ENCODE measurements around the gene SNAP47.

Gene SNAP47

DNA sequence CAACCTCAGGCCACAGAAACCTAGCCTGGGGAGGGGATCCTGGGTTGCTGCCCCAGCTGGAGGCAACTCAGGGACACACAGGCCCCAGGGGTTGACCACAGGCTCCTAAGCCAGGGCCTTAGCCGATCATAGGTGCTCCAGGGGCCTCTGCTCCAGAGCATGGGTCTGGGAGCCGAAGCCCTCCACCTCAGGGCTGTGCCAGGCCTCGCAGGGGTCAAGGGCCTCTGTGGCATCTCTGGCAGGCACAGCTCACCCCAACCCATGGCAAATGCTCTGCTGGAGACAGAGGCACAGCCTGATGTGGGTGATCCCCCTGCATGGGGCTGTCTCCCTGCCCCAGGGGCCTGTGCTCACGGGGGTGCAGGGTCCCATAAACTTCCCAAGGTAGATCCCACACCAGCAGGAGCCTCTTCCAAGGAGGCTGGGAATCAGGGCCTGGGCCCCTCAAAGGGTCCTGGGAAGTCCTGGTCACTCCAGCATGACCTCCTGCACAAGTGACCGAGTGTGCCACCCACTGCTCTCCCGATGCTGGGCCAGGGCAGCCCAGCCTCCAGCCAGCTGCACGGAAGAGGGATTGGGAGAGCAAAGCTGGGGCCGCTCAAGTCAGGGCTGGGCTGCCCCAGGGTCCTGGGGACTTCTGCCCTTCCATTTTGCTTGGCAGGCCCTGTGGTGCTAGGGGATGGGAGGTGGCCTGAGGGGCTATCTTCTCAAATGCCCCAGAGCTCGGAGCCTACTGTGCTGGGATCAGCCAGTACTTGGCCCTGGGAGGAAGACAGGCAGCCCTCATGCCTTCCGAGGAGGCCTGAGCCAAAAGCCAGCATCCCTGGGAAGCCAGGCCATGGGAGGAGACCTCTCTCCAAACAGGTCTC is 58.1 kb downstream of the SNAP47 start:
- Histone ChIP-seq H3K36me3 (ENCODE audit: control insufficient read depth, insufficient read depth, low read length) (no peaks in the 10 kb centered on the region), H3K4me3 (ENCODE audit: extremely low read depth, insufficient read depth, low read length, poor library complexity, severe bottlenecking) (no peak overlapping the region), H3K9me3 (ENCODE audit: control insufficient read depth, low read length) (no peaks in the 10 kb centered on the region), H3K27ac (ENCODE audit: low read depth, low read length, severe bottlenecking) (no peak overlapping the region), H3K4me1 (ENCODE audit: control insufficient read depth, insufficient read depth, low read length, poor library complexity, severe bottlenecking) (peaks cover 13% of the 10 kb centered on the region)
- WGBS, 2 experiments (ENCODE audit: insufficient coverage in 2 of 2) = 79 to 80% methylated on average over 9 to 10 of the region's 10 CpGs

DNA sequence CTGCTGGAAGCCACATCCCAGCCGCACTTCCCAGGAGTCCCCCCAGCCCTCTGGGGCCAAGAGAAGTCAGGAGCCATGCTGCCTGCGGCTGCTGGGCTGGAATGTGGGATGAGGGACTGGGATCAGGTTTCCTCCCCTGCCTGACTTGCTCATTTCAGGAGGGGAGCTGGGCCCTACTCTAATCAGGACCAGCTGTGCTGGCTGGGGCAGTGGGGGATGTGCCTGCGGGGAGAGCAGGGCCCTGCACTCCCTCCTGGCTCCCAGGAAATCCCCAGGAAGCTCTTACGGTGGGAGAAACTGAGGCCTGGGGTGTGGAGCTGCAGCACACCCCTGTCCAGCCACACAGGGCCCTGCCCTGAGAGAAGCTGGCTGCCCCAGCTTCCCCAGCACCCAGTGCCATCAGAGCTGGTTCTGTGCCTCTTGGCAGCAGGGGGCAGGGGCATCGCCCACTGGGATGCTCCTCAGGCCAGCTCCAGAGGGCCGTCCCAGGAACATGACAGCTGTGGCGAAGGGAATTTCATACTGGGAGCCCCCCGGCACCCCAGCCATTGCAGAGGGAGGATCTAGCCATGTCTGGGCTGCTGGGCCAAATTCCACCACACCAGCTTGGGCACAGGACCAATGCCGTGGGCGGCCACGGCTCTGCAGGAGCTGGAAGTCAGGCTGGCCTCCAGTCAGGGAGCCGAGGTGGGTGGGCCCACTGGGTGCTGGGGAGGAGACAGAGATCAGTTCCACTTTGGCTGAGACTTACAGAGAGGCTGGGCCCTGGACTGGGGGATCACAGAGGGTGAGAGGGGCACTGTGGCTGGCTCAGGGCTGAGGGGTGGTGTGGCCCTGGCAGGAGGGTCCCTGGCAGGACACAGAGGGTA is 58.9 kb downstream of the SNAP47 start:
- 72 to 77% methylated on average over 8 to 9 of the region's 12 CpGs for WGBS, 2 experiments (ENCODE audit: insufficient coverage in 2 of 2)
- no peaks in the 10 kb centered on the region for H3K9me3 ChIP-seq (ENCODE audit: control insufficient read depth, low read length)
- H3K36me3 ChIP-seq (ENCODE audit: control insufficient read depth, insufficient read depth, low read length) = no peaks in the 10 kb centered on the region
- H3K27ac ChIP-seq (ENCODE audit: low read depth, low read length, severe bottlenecking) = no peak overlapping the region
- peaks cover 13% of the 10 kb centered on the region for H3K4me1 ChIP-seq (ENCODE audit: control insufficient read depth, insufficient read depth, low read length, poor library complexity, severe bottlenecking)
- H3K4me3 ChIP-seq (ENCODE audit: extremely low read depth, insufficient read depth, low read length, poor library complexity, severe bottlenecking) = no peak overlapping the region

DNA sequence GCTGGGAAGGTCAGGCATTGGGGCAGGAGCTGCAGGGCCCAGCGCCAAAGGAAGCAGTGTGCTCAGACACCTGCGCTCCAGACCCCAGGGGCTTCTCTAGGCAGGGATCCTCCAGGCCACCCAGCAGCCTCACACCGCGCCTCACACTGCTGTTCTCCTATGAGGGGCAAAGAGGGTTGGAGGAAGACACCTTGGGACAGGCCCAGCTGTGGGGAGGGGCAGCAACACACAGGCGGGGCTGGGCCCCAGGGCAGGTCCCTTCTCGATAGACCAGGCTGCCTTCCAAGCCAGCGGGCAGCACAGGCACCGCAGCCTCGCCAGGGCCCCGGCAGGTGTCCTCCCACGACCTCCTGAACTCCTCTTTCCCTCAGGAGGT is 59.6 kb downstream of the SNAP47 start:
- H3K36me3 ChIP-seq (ENCODE audit: control insufficient read depth, insufficient read depth, low read length) = no peaks in the 10 kb centered on the region
- H3K4me1 ChIP-seq (ENCODE audit: control insufficient read depth, insufficient read depth, low read length, poor library complexity, severe bottlenecking) = peaks cover 13% of the 10 kb centered on the region
- no peaks in the 10 kb centered on the region for H3K9me3 ChIP-seq (ENCODE audit: control insufficient read depth, low read length)
- no peak overlapping the region for H3K4me3 ChIP-seq (ENCODE audit: extremely low read depth, insufficient read depth, low read length, poor library complexity, severe bottlenecking)
- 74 to 80% methylated on average over 4 to 11 of the region's 11 CpGs for WGBS, 2 experiments (ENCODE audit: insufficient coverage in 2 of 2)
- no peak overlapping the region for H3K27ac ChIP-seq (ENCODE audit: low read depth, low read length, severe bottlenecking)

DNA sequence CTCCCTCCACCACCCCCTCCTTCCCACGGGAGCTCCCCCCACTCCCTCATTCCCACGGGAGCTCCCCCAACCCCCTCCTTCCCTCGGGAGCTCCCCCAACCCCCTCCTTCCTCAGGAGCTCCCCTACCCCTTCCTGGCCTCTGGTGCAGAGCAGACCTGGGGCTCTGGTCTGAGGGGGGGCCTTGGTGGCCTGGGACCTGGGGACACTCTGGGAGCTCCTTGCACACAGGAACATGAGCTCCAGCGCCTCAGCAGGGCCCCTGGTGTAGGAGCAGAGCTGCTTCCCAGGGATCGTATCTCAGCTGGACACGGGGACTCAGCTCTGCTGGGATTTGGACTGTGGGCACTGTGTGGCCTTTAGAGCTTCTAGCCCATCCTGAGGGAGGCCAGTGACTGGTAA is 60.5 kb downstream of the SNAP47 start:
- 88 to 97% methylated on average over 3 of the region's 6 CpGs for WGBS, 2 experiments (ENCODE audit: insufficient coverage in 2 of 2)
- H3K9me3 ChIP-seq (ENCODE audit: control insufficient read depth, low read length) = no peaks in the 10 kb centered on the region
- peaks cover 13% of the 10 kb centered on the region for H3K4me1 ChIP-seq (ENCODE audit: control insufficient read depth, insufficient read depth, low read length, poor library complexity, severe bottlenecking)
- no peak overlapping the region for H3K27ac ChIP-seq (ENCODE audit: low read depth, low read length, severe bottlenecking)
- H3K4me3 ChIP-seq (ENCODE audit: extremely low read depth, insufficient read depth, low read length, poor library complexity, severe bottlenecking) = no peak overlapping the region
- no peaks in the 10 kb centered on the region for H3K36me3 ChIP-seq (ENCODE audit: control insufficient read depth, insufficient read depth, low read length)

DNA sequence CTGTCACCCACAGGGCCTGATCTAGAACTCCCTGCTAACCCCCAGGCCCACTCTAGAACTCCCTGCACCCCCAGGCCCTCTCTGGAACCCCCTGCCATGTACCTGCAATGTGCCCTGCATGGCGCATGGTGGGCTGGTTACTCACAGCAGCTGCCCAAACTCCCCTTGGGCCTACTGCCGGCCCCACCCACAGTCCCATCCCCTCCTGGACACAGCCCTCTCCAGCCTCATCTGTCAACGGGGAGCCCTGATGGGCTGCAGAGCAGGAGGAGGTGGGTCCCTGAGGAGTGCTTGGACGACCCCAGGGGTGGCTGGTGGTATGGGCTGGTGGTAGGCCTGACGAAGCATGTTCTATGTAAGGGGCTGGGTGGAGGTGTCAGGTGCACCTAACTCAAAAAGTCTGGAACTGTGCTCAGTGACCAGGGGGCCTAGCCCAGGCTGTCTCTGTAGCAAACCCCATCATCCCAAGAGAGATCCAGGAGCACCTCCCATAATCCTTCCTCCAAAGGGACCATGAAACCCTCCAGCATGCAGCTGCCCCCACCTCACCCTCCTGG is 61.2 kb downstream of the SNAP47 start:
- WGBS, 2 experiments (ENCODE audit: insufficient coverage in 2 of 2) = 88% methylated on average over 4 of the region's 5 CpGs; no CpG with 5 or more reads in 1 of the 2 experiments
- Histone ChIP-seq H3K4me1 (ENCODE audit: control insufficient read depth, insufficient read depth, low read length, poor library complexity, severe bottlenecking) (peaks cover 13% of the 10 kb centered on the region), H3K36me3 (ENCODE audit: control insufficient read depth, insufficient read depth, low read length) (no peaks in the 10 kb centered on the region), H3K9me3 (ENCODE audit: control insufficient read depth, low read length) (no peaks in the 10 kb centered on the region), H3K4me3 (ENCODE audit: extremely low read depth, insufficient read depth, low read length, poor library complexity, severe bottlenecking) (no peak overlapping the region), H3K27ac (ENCODE audit: low read depth, low read length, severe bottlenecking) (no peak overlapping the region)

DNA sequence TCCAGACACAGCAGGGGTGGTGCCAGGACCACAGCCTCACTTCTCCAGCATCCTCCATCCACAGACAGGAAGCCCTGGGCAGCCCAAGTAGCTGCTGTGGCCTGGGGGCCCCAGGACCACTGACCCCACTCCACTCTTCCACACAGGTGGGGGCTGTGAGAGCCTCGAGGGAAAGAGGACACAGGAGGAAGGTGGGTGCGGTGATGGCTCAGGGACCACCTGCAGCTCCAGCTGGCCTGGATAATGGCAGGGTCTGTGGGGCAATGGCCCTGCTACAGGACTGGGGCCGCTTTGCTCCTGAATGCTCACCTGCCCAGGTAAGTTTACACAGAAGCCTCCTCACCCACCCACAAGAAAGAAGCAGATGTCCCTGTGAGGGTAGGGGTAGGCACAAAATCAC is 61.9 kb downstream of the SNAP47 start:
- no CpG with 5 or more reads among the region's 3 CpGs for WGBS, 2 experiments (ENCODE audit: insufficient coverage in 2 of 2)
- H3K36me3 ChIP-seq (ENCODE audit: control insufficient read depth, insufficient read depth, low read length) = no peaks in the 10 kb centered on the region
- H3K4me3 ChIP-seq (ENCODE audit: extremely low read depth, insufficient read depth, low read length, poor library complexity, severe bottlenecking) = no peak overlapping the region
- no peak overlapping the region for H3K27ac ChIP-seq (ENCODE audit: low read depth, low read length, severe bottlenecking)
- H3K9me3 ChIP-seq (ENCODE audit: control insufficient read depth, low read length) = no peaks in the 10 kb centered on the region
- H3K4me1 ChIP-seq (ENCODE audit: control insufficient read depth, insufficient read depth, low read length, poor library complexity, severe bottlenecking) = peaks cover 13% of the 10 kb centered on the region

DNA sequence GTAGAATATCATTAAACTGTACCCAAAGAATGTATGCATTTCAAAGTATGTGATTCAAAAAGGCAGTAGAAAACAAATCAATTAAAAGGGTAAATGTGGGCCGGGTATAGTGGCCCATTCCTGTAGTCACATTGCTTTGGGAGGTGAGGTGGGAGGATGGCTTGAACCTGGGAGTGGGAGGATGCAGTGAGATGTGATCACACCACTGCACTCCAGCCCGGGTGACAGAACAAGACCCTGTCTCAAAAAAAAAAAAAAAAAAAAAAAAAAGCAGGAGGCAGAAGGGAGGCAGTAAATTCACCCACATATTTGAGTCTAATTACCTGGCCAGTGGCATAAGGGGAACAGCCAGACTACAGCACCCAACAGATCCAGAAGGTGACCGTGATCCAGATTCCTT is 62.4 kb downstream of the SNAP47 start:
- Histone ChIP-seq H3K9me3 (ENCODE audit: control insufficient read depth, low read length) (no peaks in the 10 kb centered on the region), H3K36me3 (ENCODE audit: control insufficient read depth, insufficient read depth, low read length) (no peaks in the 10 kb centered on the region), H3K4me3 (ENCODE audit: extremely low read depth, insufficient read depth, low read length, poor library complexity, severe bottlenecking) (no peak overlapping the region), H3K4me1 (ENCODE audit: control insufficient read depth, insufficient read depth, low read length, poor library complexity, severe bottlenecking) (peaks cover 13% of the 10 kb centered on the region), H3K27ac (ENCODE audit: low read depth, low read length, severe bottlenecking) (no peak overlapping the region)
- WGBS, 2 experiments (ENCODE audit: insufficient coverage in 2 of 2) = 51 to 80% methylated on average over 2 of the region's 3 CpGs

DNA sequence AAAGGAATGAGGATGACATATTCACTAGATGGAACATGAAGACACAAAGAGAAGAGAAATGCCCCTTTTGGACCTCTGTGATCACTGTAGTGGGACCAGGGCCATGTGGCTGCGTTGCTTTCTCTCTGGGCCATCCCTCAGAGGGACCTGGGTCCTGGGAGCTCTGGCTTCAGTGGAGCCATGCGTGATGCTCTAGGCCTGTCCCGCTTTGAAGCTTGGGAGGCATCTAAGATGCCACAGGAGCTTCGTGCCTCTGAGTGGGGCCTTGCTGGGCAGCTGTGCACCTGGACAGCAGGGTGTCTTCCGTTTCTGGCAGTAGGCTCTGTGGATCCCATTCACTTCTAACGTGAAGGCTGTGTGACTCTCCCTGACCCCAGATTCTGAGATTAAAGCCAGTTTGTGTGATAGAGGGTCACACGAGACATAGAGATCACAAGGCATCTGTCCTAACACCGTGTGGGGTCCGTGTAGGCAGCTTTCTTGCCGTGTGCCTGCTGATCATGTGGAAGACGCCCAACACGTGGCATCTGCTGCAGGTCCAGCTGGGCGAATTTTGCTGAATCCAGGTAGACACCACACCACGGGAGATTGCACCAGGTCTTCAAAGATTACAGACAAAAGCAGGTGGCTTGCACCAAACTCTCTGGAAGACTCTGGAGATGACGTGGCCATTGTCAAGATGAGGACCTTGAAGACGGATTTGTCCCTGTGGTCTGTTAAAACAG is 63.0 kb downstream of the SNAP47 start:
- 88 to 89% methylated on average over 15 to 16 of the region's 16 CpGs for WGBS, 2 experiments (ENCODE audit: insufficient coverage in 2 of 2)

DNA sequence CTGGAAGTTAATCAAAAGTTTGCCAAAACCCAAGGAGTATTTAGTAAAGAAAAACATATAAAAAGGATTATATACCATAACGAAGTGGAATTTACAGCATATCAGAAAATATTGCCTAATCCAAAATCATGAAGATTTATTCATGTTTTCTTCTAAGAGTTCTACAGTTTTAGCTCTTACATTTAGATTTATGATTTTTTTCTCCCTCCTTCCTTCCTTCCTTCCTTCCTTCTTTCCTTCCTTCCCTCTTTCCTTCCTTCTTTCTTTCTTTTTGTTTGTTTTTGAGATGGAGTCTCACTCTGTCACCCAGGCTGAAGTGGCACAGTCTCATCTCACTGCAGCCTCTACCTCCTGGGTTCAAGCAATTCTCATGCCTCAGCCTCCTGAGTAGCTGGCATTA is 64.5 kb downstream of the SNAP47 start:
- no CpG with 5 or more reads among the region's 1 CpG for WGBS, 2 experiments (ENCODE audit: insufficient coverage in 2 of 2)
- Histone ChIP-seq H3K9me3 (ENCODE audit: control insufficient read depth, low read length) (no peaks in the 10 kb centered on the region), H3K4me1 (ENCODE audit: control insufficient read depth, insufficient read depth, low read length, poor library complexity, severe bottlenecking) (no peaks in the 10 kb centered on the region), H3K4me3 (ENCODE audit: extremely low read depth, insufficient read depth, low read length, poor library complexity, severe bottlenecking) (no peak overlapping the region), H3K27ac (ENCODE audit: low read depth, low read length, severe bottlenecking) (no peak overlapping the region), H3K36me3 (ENCODE audit: control insufficient read depth, insufficient read depth, low read length) (no peaks in the 10 kb centered on the region)

More for the DNA sequence above, 63.0 kb downstream of the SNAP47 start:
- H3K4me3 ChIP-seq (ENCODE audit: extremely low read depth, insufficient read depth, low read length, poor library complexity, severe bottlenecking) = no peak overlapping the region
- H3K36me3 ChIP-seq (ENCODE audit: control insufficient read depth, insufficient read depth, low read length) = no peaks in the 10 kb centered on the region
- H3K27ac ChIP-seq (ENCODE audit: low read depth, low read length, severe bottlenecking) = no peak overlapping the region
- H3K4me1 ChIP-seq (ENCODE audit: control insufficient read depth, insufficient read depth, low read length, poor library complexity, severe bottlenecking) = peaks cover 13% of the 10 kb centered on the region
- no peaks in the 10 kb centered on the region for H3K9me3 ChIP-seq (ENCODE audit: control insufficient read depth, low read length)

DNA sequence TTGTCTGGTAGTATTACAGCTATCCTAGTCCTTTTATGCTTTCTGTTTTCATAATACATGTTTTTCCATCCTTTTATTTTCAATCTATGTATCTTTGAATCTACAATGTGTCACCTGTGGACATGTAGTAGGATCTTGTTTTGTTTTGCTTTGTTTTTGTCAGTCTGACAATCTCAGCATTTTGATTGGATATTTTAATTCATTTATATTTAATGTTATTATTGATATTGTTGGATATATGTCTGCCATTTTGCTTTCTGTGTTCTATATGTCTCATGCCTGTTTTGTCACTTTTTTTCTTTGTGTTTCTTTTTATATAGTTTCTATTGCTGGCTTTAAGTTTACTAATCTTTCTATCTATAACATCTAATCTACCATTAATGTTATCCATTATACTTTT is 68.7 kb downstream of the SNAP47 start:
- Histone ChIP-seq H3K4me3 (ENCODE audit: extremely low read depth, insufficient read depth, low read length, poor library complexity, severe bottlenecking) (no peak overlapping the region), H3K36me3 (ENCODE audit: control insufficient read depth, insufficient read depth, low read length) (no peaks in the 10 kb centered on the region), H3K9me3 (ENCODE audit: control insufficient read depth, low read length) (no peaks in the 10 kb centered on the region), H3K27ac (ENCODE audit: low read depth, low read length, severe bottlenecking) (no peak overlapping the region), H3K4me1 (ENCODE audit: control insufficient read depth, insufficient read depth, low read length, poor library complexity, severe bottlenecking) (no peaks in the 10 kb centered on the region)

Data from mesodermal cell (in vitro differentiated cells).